ENCODE measurements around the gene LRG1. TPM values are rescaled to one million over a fixed set of nuclear protein-coding genes. Genes with fewer than 3 reads are reported as not detected.
A peak's percentile ranks its signal among the peaks of the same experiment; 100 is the strongest.
"Not testable (repeated sequence)": the region's sequence is repeated elsewhere in the genome, so short reads cannot be mapped to it uniquely, and the experiment has no call there.

The LRG1 gene
- polyA plus RNA-seq, 1 donor: 2.2 TPM

- Histone ChIP-seq H3K9me3 (ENCODE audit: control insufficient read depth, low read depth, low read length) (peaks cover 12% of the 10 kb centered on the region), H3K4me1 (ENCODE audit: control insufficient read depth, insufficient read depth, low read length) (peaks cover 8% of the 10 kb centered on the region), H3K4me3 (ENCODE audit: low read length) (no peak overlapping the region), H3K27ac (ENCODE audit: low read length) (no peak overlapping the region), H3K36me3 (ENCODE audit: control insufficient read depth, insufficient read depth, low read length) (no peaks in the 10 kb centered on the region), H3K27me3 (ENCODE audit: control insufficient read depth, insufficient read depth, low read length) (peaks cover 13% of the 10 kb centered on the region)
- no peak for DNase-seq
- WGBS (ENCODE audit: insufficient coverage, low lambda C conversion rate): 100% methylated on average over 1 of the region's 13 CpGs
These were observed 1.3 kb downstream of the LRG1 start for GRCh38 chr19:4538601-4538954.

DNA sequence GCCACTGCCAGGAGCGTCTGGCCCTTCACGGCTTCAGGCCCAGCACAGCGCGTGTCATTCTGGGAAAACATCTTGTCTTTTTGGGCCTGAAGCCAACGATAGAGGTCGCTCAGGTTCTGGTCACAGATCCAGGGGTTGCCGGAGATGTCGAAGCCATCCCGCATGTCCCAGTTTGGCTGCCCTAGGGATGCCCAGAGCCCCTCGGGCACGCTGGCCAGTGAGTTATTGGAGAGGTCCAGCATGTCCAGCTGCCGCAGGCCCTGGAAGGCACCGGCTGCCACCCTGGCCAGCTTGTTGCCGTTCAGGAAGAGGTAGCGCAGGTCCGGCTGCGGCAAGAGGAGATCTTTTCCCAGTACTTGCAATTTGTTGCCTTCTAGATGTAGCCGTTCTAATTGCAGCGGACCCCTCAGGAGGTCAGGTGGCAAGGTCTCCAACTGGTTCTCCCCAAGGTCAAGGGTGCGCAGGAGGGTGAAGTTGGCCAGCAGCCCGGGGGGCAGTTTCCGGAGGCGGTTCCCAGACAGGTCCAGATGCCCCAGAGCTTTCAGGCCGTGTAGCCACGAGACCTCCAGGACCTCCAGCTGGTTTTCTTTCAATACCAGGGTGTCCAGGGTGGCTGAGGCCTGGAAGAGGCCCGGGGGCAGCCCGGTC lies 1.8 kb downstream of the LRG1 start:
- H3K4me1 ChIP-seq (ENCODE audit: control insufficient read depth, insufficient read depth, low read length): peaks cover 8% of the 10 kb centered on the region
- H3K27me3 ChIP-seq (ENCODE audit: control insufficient read depth, insufficient read depth, low read length): peaks cover 13% of the 10 kb centered on the region
- DNase-seq: no peak
- no peaks in the 10 kb centered on the region for H3K36me3 ChIP-seq (ENCODE audit: control insufficient read depth, insufficient read depth, low read length)
- no peak overlapping the region for H3K4me3 ChIP-seq (ENCODE audit: low read length)
- no CpG with 5 or more reads among the region's 27 CpGs for WGBS (ENCODE audit: insufficient coverage, low lambda C conversion rate)
- H3K27ac ChIP-seq (ENCODE audit: low read length): no peak overlapping the region
- H3K9me3 ChIP-seq (ENCODE audit: control insufficient read depth, low read depth, low read length): peaks cover 12% of the 10 kb centered on the region

DNA sequence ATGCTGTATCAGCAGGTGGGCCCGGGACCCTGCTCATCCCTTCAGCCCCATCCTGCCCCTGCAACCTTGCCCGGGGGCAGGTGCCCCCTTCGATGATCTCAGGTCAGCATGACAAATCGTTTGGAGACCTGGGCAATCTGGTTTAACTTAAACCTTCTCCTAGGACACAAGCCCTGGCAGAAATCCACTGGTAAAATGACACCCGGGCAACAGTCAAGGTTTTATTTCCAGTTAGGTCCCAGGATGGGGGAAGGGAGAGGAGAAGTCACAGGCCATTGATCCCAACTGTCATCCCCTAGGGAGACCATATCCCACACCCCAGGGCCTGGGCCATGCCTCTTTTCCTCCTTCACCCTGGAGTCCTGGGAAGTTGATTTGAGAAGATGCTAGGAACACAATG lies 3.0 kb downstream of the LRG1 start:
- no peaks in the 10 kb centered on the region for H3K36me3 ChIP-seq (ENCODE audit: control insufficient read depth, insufficient read depth, low read length)
- peaks cover 13% of the 10 kb centered on the region for H3K27me3 ChIP-seq (ENCODE audit: control insufficient read depth, insufficient read depth, low read length)
- no CpG with 5 or more reads among the region's 5 CpGs for WGBS (ENCODE audit: insufficient coverage, low lambda C conversion rate)
- H3K4me1 ChIP-seq (ENCODE audit: control insufficient read depth, insufficient read depth, low read length): peaks cover 8% of the 10 kb centered on the region
- H3K9me3 ChIP-seq (ENCODE audit: control insufficient read depth, low read depth, low read length): peaks cover 8% of the 10 kb centered on the region
- no peak for DNase-seq
- no peak overlapping the region for H3K27ac ChIP-seq (ENCODE audit: low read length)
- H3K4me3 ChIP-seq (ENCODE audit: low read length): no peak overlapping the region

- H3K36me3 ChIP-seq (ENCODE audit: control insufficient read depth, insufficient read depth, low read length): no peaks in the 10 kb centered on the region
- DNase-seq: peak; percentile 37 to 56
- no peak within 1 kb of the TSS for H3K4me3 ChIP-seq (ENCODE audit: low read length)
These were observed 4.8 kb downstream of the LRG1 start, which contains the start of gene PLIN5 for GRCh38 chr19:4534836-4535658. PLIN5 (minus strand) TSS chr19:4535224; CDS start chr19:4534074, 1,150 bp downstream.

DNA sequence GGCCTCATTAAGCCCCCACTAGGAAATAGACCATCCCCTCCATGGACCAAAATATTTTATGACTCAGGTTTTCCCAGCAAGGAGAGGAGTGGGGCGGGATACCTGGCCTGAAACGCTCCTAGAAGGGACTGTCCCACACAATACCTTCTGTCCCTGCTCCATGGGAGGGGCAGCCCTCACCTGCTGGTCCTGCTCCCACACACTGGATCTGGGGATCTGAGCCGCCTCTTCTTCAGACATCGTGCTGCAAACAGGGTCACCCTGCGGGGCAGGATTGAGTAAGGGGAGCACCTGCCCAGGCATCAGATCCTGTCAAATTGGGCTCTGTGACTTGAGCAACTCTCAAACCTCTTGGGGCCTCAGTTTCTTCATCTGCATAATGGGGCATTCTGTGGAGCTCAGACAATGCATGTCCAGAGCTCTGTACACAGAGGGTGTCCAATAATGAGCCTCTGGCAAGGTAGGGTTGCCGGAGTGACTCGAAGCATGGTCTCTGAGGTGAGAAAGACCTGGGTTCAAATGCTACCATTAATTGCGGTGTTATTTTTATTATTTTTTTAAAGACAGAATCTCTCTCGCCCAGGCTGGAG lies 5.9 kb downstream of the LRG1 start:
- Histone ChIP-seq H3K27ac (ENCODE audit: low read length) (no peak overlapping the region), H3K9me3 (ENCODE audit: control insufficient read depth, low read depth, low read length) (peaks cover 4% of the 10 kb centered on the region), H3K4me1 (ENCODE audit: control insufficient read depth, insufficient read depth, low read length) (peaks cover 8% of the 10 kb centered on the region)

More at GRCh38 chr19:4534836-4535658, 4.8 kb downstream of the LRG1 start, which contains the start of gene PLIN5:
- Histone ChIP-seq H3K9me3 (ENCODE audit: control insufficient read depth, low read depth, low read length) (peaks cover 4% of the 10 kb centered on the region), H3K4me1 (ENCODE audit: control insufficient read depth, insufficient read depth, low read length) (peaks cover 8% of the 10 kb centered on the region), H3K27me3 (ENCODE audit: control insufficient read depth, insufficient read depth, low read length) (peaks cover 13% of the 10 kb centered on the region), H3K27ac (ENCODE audit: low read length) (no peak within 1 kb of the TSS)
- WGBS (ENCODE audit: insufficient coverage, low lambda C conversion rate): 60% methylated on average over 2 of the region's 49 CpGs

GRCh38 chr19:4533334-4533733 lies 6.5 kb downstream of the LRG1 start:
- Histone ChIP-seq H3K4me3 (ENCODE audit: low read length) (no peak overlapping the region), H3K9me3 (ENCODE audit: control insufficient read depth, low read depth, low read length) (peaks cover 4% of the 10 kb centered on the region), H3K27me3 (ENCODE audit: control insufficient read depth, insufficient read depth, low read length) (peaks cover 13% of the 10 kb centered on the region), H3K4me1 (ENCODE audit: control insufficient read depth, insufficient read depth, low read length) (peaks cover 8% of the 10 kb centered on the region), H3K27ac (ENCODE audit: low read length) (no peak overlapping the region), H3K36me3 (ENCODE audit: control insufficient read depth, insufficient read depth, low read length) (no peaks in the 10 kb centered on the region)
- no CpG with 5 or more reads among the region's 9 CpGs for WGBS (ENCODE audit: insufficient coverage, low lambda C conversion rate)
- no peak for DNase-seq

More for the DNA sequence above, 5.9 kb downstream of the LRG1 start:
- H3K4me3 ChIP-seq (ENCODE audit: low read length): no peak overlapping the region
- H3K36me3 ChIP-seq (ENCODE audit: control insufficient read depth, insufficient read depth, low read length): no peaks in the 10 kb centered on the region
- no peak for DNase-seq
- WGBS (ENCODE audit: insufficient coverage, low lambda C conversion rate): 100% methylated on average over 1 of the region's 9 CpGs
- peaks cover 13% of the 10 kb centered on the region for H3K27me3 ChIP-seq (ENCODE audit: control insufficient read depth, insufficient read depth, low read length)

DNA sequence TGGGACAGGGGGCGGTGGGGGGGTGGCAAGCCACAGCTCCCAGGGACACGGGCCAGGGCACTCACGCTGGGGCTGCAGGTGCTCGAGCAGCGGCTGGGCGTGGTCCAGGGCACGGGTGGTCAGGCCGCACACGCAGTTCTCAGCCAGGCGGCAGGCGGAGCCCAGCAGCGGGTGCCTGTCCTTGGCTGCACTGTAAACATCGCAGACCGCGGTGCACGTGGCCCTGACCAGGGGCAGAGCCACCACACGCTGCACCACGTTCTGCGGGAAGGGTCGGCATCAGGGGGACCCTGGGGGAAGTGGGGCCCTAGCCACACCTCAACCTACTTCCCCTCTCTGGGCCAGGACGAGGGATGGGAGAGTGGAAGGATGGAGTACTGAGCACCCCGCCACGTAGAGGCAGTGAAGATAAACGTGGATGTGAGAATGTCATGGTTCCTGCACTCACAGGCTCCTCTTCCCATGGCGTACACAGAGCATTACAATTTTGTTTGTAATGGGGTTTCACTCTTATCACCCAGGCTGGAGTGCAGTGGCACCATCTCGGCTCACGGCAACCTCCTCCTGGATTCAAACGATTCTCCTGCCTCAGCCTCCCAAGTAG lies 8.2 kb downstream of the LRG1 start:
- Histone ChIP-seq H3K4me1 (ENCODE audit: control insufficient read depth, insufficient read depth, low read length) (peaks cover 8% of the 10 kb centered on the region), H3K27me3 (ENCODE audit: control insufficient read depth, insufficient read depth, low read length) (peaks cover 13% of the 10 kb centered on the region), H3K9me3 (ENCODE audit: control insufficient read depth, low read depth, low read length) (peaks cover 4% of the 10 kb centered on the region), H3K36me3 (ENCODE audit: control insufficient read depth, insufficient read depth, low read length) (no peaks in the 10 kb centered on the region), H3K27ac (ENCODE audit: low read length) (no peak overlapping the region), H3K4me3 (ENCODE audit: low read length) (no peak overlapping the region)
- DNase-seq: no peak
- WGBS (ENCODE audit: insufficient coverage, low lambda C conversion rate): 50% methylated on average over 1 of the region's 28 CpGs

DNA sequence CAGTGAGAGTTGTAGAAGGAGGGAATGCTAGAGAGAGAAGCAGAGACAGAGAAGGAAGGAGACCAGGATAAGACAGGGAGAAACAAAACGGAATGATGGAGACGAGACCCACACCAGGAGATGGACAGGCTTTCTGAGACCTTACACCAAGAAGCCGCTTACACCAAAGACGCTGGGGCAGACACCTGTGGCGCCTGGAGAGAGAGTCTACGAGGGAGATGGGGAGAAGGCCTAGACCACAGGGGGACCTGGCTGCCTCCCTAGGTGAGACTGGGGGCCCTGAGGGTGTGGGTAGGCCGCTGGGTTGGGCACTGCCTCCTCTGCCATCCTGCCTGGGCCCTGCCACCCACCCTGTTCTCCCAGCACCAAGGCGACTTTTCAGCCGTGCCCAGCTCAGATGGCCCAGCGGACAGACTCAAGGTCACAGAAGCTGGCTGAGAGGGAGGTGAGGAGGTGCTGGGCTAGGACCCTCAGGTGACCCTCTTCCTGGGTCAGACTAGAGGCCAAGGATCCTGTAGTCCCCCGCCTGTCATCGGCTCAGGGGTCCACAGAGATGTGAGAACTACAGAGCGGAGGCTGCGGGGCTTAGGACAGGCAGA lies 9.8 kb downstream of the LRG1 start:
- Histone ChIP-seq H3K36me3 (ENCODE audit: control insufficient read depth, insufficient read depth, low read length) (no peaks in the 10 kb centered on the region), H3K4me3 (ENCODE audit: low read length) (no peak overlapping the region), H3K27me3 (ENCODE audit: control insufficient read depth, insufficient read depth, low read length) (peaks cover 8% of the 10 kb centered on the region), H3K27ac (ENCODE audit: low read length) (no peak overlapping the region), H3K4me1 (ENCODE audit: control insufficient read depth, insufficient read depth, low read length) (no peaks in the 10 kb centered on the region), H3K9me3 (ENCODE audit: control insufficient read depth, low read depth, low read length) (peaks cover 2% of the 10 kb centered on the region)
- DNase-seq: no peak
- 57% methylated on average over 1 of the region's 14 CpGs for WGBS (ENCODE audit: insufficient coverage, low lambda C conversion rate)

- Histone ChIP-seq H3K4me3 (ENCODE audit: low read length) (no peak overlapping the region), H3K4me1 (ENCODE audit: control insufficient read depth, insufficient read depth, low read length) (no peaks in the 10 kb centered on the region), H3K9me3 (ENCODE audit: control insufficient read depth, low read depth, low read length) (no peaks in the 10 kb centered on the region), H3K36me3 (ENCODE audit: control insufficient read depth, insufficient read depth, low read length) (no peaks in the 10 kb centered on the region), H3K27me3 (ENCODE audit: control insufficient read depth, insufficient read depth, low read length) (no peaks in the 10 kb centered on the region), H3K27ac (ENCODE audit: low read length) (no peak overlapping the region)
- no peak for DNase-seq
- no CpG with 5 or more reads among the region's 15 CpGs for WGBS (ENCODE audit: insufficient coverage, low lambda C conversion rate)
These were observed 11.0 kb downstream of the LRG1 start for GRCh38 chr19:4528843-4529242.

- not testable (repeated sequence) for H3K4me1 ChIP-seq (ENCODE audit: control insufficient read depth, insufficient read depth, low read length); H3K36me3 ChIP-seq (ENCODE audit: control insufficient read depth, insufficient read depth, low read length); DNase-seq; H3K4me3 ChIP-seq (ENCODE audit: low read length); H3K27me3 ChIP-seq (ENCODE audit: control insufficient read depth, insufficient read depth, low read length); H3K9me3 ChIP-seq (ENCODE audit: control insufficient read depth, low read depth, low read length); H3K27ac ChIP-seq (ENCODE audit: low read length)
- WGBS (ENCODE audit: insufficient coverage, low lambda C conversion rate): 83% methylated on average over 2 of the region's 8 CpGs
These were observed 12.5 kb downstream of the LRG1 start for GRCh38 chr19:4527377-4527776.

Data from large intestine (tissue), 3 donors.